GM18907 (cell line): ENCODE measurements around the gene ZNF69.
"Not testable (repeated sequence)": the region's sequence is repeated elsewhere in the genome, so short reads cannot be mapped to it uniquely, and the experiment has no call there.

ENCODE experiments used
- ATAC-seq: cut with Tn5 transposase; IDR thresholded peaks from one replicate; pipeline ENCODE4 v1.9.1; 2021; ENCODE audit warnings: mild to moderate bottlenecking, moderate library complexity; ENCODE audit not compliant: unreplicated experiment

Gene ZNF69

GRCh38 chr19:11890634-11891033 is 3.1 kb downstream of the ZNF69 start:
- ATAC-seq, result no peak

GRCh38 chr19:11894851-11895250 is 7.3 kb downstream of the ZNF69 start:
- no peak for ATAC-seq

- ATAC-seq, result no peak
These were observed 14.6 kb downstream of the ZNF69 start for GRCh38 chr19:11902228-11902627.

GRCh38 chr19:11905928-11906327 is 18.3 kb downstream of the ZNF69 start:
- ATAC-seq, result no peak

GRCh38 chr19:11911937-11912336 is 24.4 kb downstream of the ZNF69 start:
- ATAC-seq, result not testable (repeated sequence)

- not testable (repeated sequence) for ATAC-seq
These were observed 27.0 kb downstream of the ZNF69 start for GRCh38 chr19:11914417-11915051.

GRCh38 chr19:11921852-11922495 is 34.4 kb downstream of the ZNF69 start:
- ATAC-seq, result no peak

GRCh38 chr19:11924886-11925650 is 37.5 kb downstream of the ZNF69 start, which contains the start of gene ZNF700:
Gene ZNF700 (plus strand): TSS chr19:11925107. CDS start chr19:11925211, 104 bp downstream.
- ATAC-seq, result peak; percentile 84

GRCh38 chr19:11925651-11926187 is 38.1 kb downstream of the ZNF69 start:
- not testable (repeated sequence) for ATAC-seq

GRCh38 chr19:11927227-11927626 is 39.6 kb downstream of the ZNF69 start:
- no peak for ATAC-seq

- ATAC-seq, result no peak
These were observed 43.5 kb downstream of the ZNF69 start for GRCh38 chr19:11931051-11931450.

GRCh38 chr19:11931513-11931912 is 43.9 kb downstream of the ZNF69 start:
- ATAC-seq, result no peak

GRCh38 chr19:11935829-11936228 is 48.2 kb downstream of the ZNF69 start:
- ATAC-seq, result not testable (repeated sequence)

- ATAC-seq, result not testable (repeated sequence)
These were observed 50.8 kb downstream of the ZNF69 start for GRCh38 chr19:11938383-11938782.

GRCh38 chr19:11941361-11941887 is 53.8 kb downstream of the ZNF69 start:
- ATAC-seq, result not testable (repeated sequence)

GRCh38 chr19:11942008-11942842 is 54.6 kb downstream of the ZNF69 start:
- ATAC-seq, result no peak

GRCh38 chr19:11942843-11943108 is 55.2 kb downstream of the ZNF69 start:
- ATAC-seq, result no peak

GRCh38 chr19:11944656-11945055 is 57.1 kb downstream of the ZNF69 start:
- ATAC-seq, result no peak

GRCh38 chr19:11948646-11949045 is 61.1 kb downstream of the ZNF69 start:
- ATAC-seq, result no peak

- no peak for ATAC-seq
These were observed 61.6 kb downstream of the ZNF69 start for GRCh38 chr19:11949201-11949600.
